Stimulated activated CD4-positive, alpha-beta T cell treated with anti-CD3 and anti-CD28 coated beads, Interleukin-15, amount 100 ng/mL, for 24 hours (primary cell): ENCODE measurements around the gene MYL12B.
"Not testable (repeated sequence)": the region's sequence is repeated elsewhere in the genome, so short reads cannot be mapped to it uniquely, and the experiment has no call there.

Experiments
- DNase-seq: peaks from one replicate; pipeline ENCODE4 v3.0.0-alpha.2; 2020

MYL12B gene

GRCh38 chr18:3261373-3262233, at the start of gene MYL12B:
Gene MYL12B (plus strand): TSS chr18:3262133. CDS start chr18:3272899, 10,766 bp downstream.
- DNase-seq, result peak; percentile 85

GRCh38 chr18:3212657-3213056, 49.3 kb upstream of the MYL12B start:
- no peak for DNase-seq

GRCh38 chr18:3213300-3214059, 48.5 kb upstream of the MYL12B start:
- DNase-seq, result no peak

GRCh38 chr18:3214855-3215637, 46.9 kb upstream of the MYL12B start:
- DNase-seq, result no peak

GRCh38 chr18:3216987-3217386, 44.9 kb upstream of the MYL12B start:
- DNase-seq, result no peak

- no peak for DNase-seq
Observed at GRCh38 chr18:3217948-3218647, 43.8 kb upstream of the MYL12B start.

GRCh38 chr18:3218819-3219218, 43.1 kb upstream of the MYL12B start:
- no peak for DNase-seq

- DNase-seq, result no peak
Observed at GRCh38 chr18:3219241-3219630, 42.7 kb upstream of the MYL12B start.

GRCh38 chr18:3219631-3220335, 42.1 kb upstream of the MYL12B start, which contains the start of gene MYOM1:
Gene MYOM1 (minus strand): TSS chr18:3219968. CDS start chr18:3215223, 4,745 bp downstream.
- no peak for DNase-seq

- not testable (repeated sequence) for DNase-seq
Observed at GRCh38 chr18:3220868-3221267, 41.1 kb upstream of the MYL12B start.

- DNase-seq, result no peak
Observed at GRCh38 chr18:3221496-3221895, 40.4 kb upstream of the MYL12B start.

- DNase-seq, result no peak
Observed at GRCh38 chr18:3223356-3223755, 38.6 kb upstream of the MYL12B start.

GRCh38 chr18:3224223-3224622, 37.7 kb upstream of the MYL12B start:
- no peak for DNase-seq

GRCh38 chr18:3225588-3225987, 36.3 kb upstream of the MYL12B start:
- no peak for DNase-seq

GRCh38 chr18:3226048-3226447, 35.9 kb upstream of the MYL12B start:
- DNase-seq, result no peak

GRCh38 chr18:3230401-3231334, 31.3 kb upstream of the MYL12B start:
- DNase-seq, result no peak

GRCh38 chr18:3233004-3233403, 28.9 kb upstream of the MYL12B start:
- no peak for DNase-seq

- no peak for DNase-seq
Observed at GRCh38 chr18:3233433-3234168, 28.3 kb upstream of the MYL12B start.

GRCh38 chr18:3234457-3234856, 27.5 kb upstream of the MYL12B start:
- peak; percentile 8 for DNase-seq

- no peak for DNase-seq
Observed at GRCh38 chr18:3235846-3236245, 26.1 kb upstream of the MYL12B start.
